GM13977 (cell line): ENCODE data around the gene FRMD4A.

ENCODE experiments used
- DNase-seq: peaks from one replicate; pipeline ENCODE4 v3.0.0; 2012; ENCODE audit warnings: low spot score
- in situ Hi-C: fragments of 300-500 bp; cut with MboI; formaldehyde crosslinking; loops from one replicate; pipeline ENCODE4 v1.12.0; 2022; ENCODE audit warnings: low sequenced_read_pairs, low pct_unique_long_range_greater_than_20kb, mixed read lengths, inconsistent platforms; ENCODE audit not compliant: unreplicated experiment
- TF ChIP-seq, protein P1 (sequence below): IDR thresholded peaks from 2 replicates; pipeline ENCODE4 v1.5.1; 2012; ENCODE audit warnings: mild to moderate bottlenecking, control low read depth; ENCODE audit not compliant: insufficient read depth; ENCODE audit errors: extremely low read depth, missing control alignments

FRMD4A gene

DNA sequence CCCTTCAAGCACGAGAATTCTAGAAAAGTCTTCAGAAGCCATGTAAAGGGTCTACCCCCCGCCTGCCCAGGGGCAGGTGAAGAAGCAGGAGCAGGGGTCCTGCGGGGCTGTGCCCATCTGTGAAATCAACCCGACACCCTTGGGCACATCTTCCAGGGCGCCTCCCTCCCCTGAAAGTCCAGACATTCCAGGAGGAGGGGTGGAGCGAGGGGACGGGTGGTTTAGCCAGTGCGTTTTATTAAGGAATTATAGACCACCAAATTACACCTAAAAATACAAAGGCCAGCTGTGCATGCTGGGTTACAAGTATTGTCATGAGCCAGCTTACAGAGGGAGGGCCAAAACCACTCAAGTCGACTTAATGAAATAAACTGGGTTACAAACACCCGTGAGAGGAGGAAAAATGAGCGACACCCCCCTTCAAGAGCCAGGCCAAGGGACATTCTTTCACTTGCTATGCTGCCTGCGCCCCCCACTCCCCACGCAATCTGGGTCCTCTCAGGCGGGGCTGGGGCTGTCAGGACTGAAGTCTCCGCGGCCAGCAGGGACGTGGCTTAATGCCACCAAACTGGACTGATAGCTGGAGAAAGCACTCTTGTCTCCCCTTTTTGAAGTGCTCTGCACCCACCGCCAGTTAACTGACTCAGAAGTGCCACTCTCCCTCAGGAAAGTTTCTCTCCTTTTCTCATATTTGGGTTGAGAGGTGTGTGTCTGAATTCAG, 360.3 kb downstream of the FRMD4A start:
- TF ChIP-seq, protein P1, sequence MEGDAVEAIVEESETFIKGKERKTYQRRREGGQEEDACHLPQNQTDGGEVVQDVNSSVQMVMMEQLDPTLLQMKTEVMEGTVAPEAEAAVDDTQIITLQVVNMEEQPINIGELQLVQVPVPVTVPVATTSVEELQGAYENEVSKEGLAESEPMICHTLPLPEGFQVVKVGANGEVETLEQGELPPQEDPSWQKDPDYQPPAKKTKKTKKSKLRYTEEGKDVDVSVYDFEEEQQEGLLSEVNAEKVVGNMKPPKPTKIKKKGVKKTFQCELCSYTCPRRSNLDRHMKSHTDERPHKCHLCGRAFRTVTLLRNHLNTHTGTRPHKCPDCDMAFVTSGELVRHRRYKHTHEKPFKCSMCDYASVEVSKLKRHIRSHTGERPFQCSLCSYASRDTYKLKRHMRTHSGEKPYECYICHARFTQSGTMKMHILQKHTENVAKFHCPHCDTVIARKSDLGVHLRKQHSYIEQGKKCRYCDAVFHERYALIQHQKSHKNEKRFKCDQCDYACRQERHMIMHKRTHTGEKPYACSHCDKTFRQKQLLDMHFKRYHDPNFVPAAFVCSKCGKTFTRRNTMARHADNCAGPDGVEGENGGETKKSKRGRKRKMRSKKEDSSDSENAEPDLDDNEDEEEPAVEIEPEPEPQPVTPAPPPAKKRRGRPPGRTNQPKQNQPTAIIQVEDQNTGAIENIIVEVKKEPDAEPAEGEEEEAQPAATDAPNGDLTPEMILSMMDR: no peak
- in situ Hi-C loops: no loop called here
- DNase-seq: no peak

- in situ Hi-C loops: no loop called here
- TF ChIP-seq, protein P1: no peak
- DNase-seq: peak; percentile 75
These were observed 361.0 kb downstream of the FRMD4A start for GRCh38 chr10:13969792-13970140.

- DNase-seq: no peak
- TF ChIP-seq, protein P1: no peak
- in situ Hi-C loops: no loop called here
These were observed 361.5 kb downstream of the FRMD4A start for GRCh38 chr10:13969118-13969791.

DNA sequence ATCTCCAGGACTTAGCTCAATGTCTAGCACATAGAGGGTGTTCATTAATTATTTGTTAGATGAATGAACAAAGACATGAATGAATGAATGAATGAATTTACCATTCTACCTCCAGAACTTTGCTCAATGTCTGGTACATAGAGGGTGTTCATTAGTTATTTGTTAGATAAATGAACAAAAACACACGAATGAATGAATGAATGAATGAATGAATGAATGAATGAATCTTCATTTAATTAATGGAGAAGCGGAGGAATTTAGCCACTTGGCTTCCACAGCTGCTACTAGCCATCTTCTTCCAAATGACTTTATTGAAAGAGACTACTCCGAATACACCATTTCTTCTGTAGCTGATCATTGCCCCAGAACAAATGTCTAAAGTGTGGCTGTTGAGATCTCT, 368.9 kb downstream of the FRMD4A start:
- no peak for DNase-seq
- in situ Hi-C loops: no loop called here
- TF ChIP-seq, protein P1: no peak

DNA sequence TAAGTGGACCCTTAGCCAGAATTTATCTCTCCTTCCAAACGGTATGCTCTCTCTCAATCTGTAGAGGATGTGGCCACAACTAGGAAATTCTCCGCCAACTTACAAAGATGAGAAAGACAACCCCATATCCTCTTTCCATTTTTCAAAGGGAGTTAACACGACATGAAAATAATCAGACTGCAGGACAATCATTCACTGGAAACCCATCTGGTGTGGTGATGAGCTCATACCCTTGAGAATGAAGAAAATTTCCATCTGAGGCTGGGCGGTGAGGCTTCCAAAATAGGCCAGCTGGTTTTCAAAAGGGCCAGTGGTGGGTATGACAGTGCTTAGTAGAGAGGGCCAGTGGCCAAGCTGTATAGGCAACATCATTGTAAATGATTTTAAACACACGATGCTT, 369.6 kb downstream of the FRMD4A start:
- DNase-seq: no peak
- TF ChIP-seq, protein P1: no peak
- in situ Hi-C loops: no loop called here

- in situ Hi-C loops: no loop called here
- TF ChIP-seq, protein P1: no peak
- DNase-seq: no peak
These were observed 370.1 kb downstream of the FRMD4A start for GRCh38 chr10:13960603-13961002.
